Measurements from ENCODE around the gene CPB2.
A peak's percentile ranks its signal among the peaks of the same experiment; 100 is the strongest.

The CPB2 gene

GRCh38 chr13:46097015-46097414 is 7.8 kb downstream of the CPB2 start:
- DNase-seq (ENCODE audit: low spot score), result no peak

- no peak for DNase-seq (ENCODE audit: low spot score)
These were observed 10.4 kb downstream of the CPB2 start for GRCh38 chr13:46094478-46094877.

- DNase-seq (ENCODE audit: low spot score), result no peak
These were observed 15.8 kb downstream of the CPB2 start for GRCh38 chr13:46088821-46089562.

GRCh38 chr13:46087481-46087880 is 17.4 kb downstream of the CPB2 start:
- DNase-seq (ENCODE audit: low spot score), result no peak

- DNase-seq (ENCODE audit: low spot score), result no peak
These were observed 17.8 kb downstream of the CPB2 start for GRCh38 chr13:46086985-46087384.

- no peak for DNase-seq (ENCODE audit: low spot score)
These were observed 18.4 kb downstream of the CPB2 start for GRCh38 chr13:46086421-46086922.

GRCh38 chr13:46085737-46086136 is 19.1 kb downstream of the CPB2 start:
- DNase-seq (ENCODE audit: low spot score), result no peak

- no peak for DNase-seq (ENCODE audit: low spot score)
These were observed 22.5 kb downstream of the CPB2 start for GRCh38 chr13:46082324-46082723.

- DNase-seq (ENCODE audit: low spot score), result no peak
These were observed 25.1 kb downstream of the CPB2 start for GRCh38 chr13:46079770-46080169.

GRCh38 chr13:46077265-46077664 is 27.6 kb downstream of the CPB2 start:
- no peak for DNase-seq (ENCODE audit: low spot score)

GRCh38 chr13:46076827-46077226 is 28.0 kb downstream of the CPB2 start:
- DNase-seq (ENCODE audit: low spot score), result no peak

- no peak for DNase-seq (ENCODE audit: low spot score)
These were observed 29.0 kb downstream of the CPB2 start for GRCh38 chr13:46075811-46076210.

- no peak for DNase-seq (ENCODE audit: low spot score)
These were observed 33.1 kb downstream of the CPB2 start for GRCh38 chr13:46071590-46072249.

GRCh38 chr13:46063292-46063691 is 41.5 kb downstream of the CPB2 start:
- DNase-seq (ENCODE audit: low spot score), result no peak

GRCh38 chr13:46062185-46062584 is 42.6 kb downstream of the CPB2 start:
- no peak for DNase-seq (ENCODE audit: low spot score)

GRCh38 chr13:46059405-46059804 is 45.4 kb downstream of the CPB2 start:
- DNase-seq (ENCODE audit: low spot score), result no peak

- no peak for DNase-seq (ENCODE audit: low spot score)
These were observed 46.6 kb downstream of the CPB2 start for GRCh38 chr13:46058268-46058667.

GRCh38 chr13:46057256-46058015 is 47.4 kb downstream of the CPB2 start:
- DNase-seq (ENCODE audit: low spot score), result no peak

GRCh38 chr13:46053162-46054012 is 51.4 kb downstream of the CPB2 start:
- DNase-seq (ENCODE audit: low spot score), result no peak

- DNase-seq (ENCODE audit: low spot score), result peak; percentile 92
These were observed 52.3 kb downstream of the CPB2 start, which contains the start of gene ZC3H13 for GRCh38 chr13:46052319-46053161. ZC3H13 (minus strand) TSS chr13:46052746; CDS start chr13:46045507, 7,239 bp downstream.

GRCh38 chr13:46051968-46052318 is 52.9 kb downstream of the CPB2 start:
- no peak for DNase-seq (ENCODE audit: low spot score)
